GM04504 (cell line): Measurements from ENCODE around the gene LSM11.
A peak's percentile ranks its signal among the peaks of the same experiment; 100 is the strongest.

Experiments
- DNase-seq: peaks from one replicate; pipeline ENCODE4 v3.0.0-alpha.2; 2012; ENCODE audit warnings: low read depth

The LSM11 gene

GRCh38 chr5:157772127-157772526, 28.6 kb downstream of the LSM11 start:
- DNase-seq: no peak

GRCh38 chr5:157778121-157778805, 34.8 kb downstream of the LSM11 start:
- DNase-seq: peak; percentile 24

- no peak for DNase-seq
These were observed 35.7 kb downstream of the LSM11 start for GRCh38 chr5:157779221-157779620.

GRCh38 chr5:157785801-157786200, 42.3 kb downstream of the LSM11 start:
- DNase-seq: no peak

GRCh38 chr5:157793301-157793700, 49.8 kb downstream of the LSM11 start:
- DNase-seq: no peak

GRCh38 chr5:157799578-157799977, 56.1 kb downstream of the LSM11 start:
- DNase-seq: no peak

GRCh38 chr5:157800137-157800536, 56.6 kb downstream of the LSM11 start:
- no peak for DNase-seq

- no peak for DNase-seq
These were observed 59.2 kb downstream of the LSM11 start for GRCh38 chr5:157802736-157803135.

GRCh38 chr5:157808043-157808442, 64.5 kb downstream of the LSM11 start:
- no peak for DNase-seq
